Endothelial cell of umbilical vein (primary cell): ENCODE measurements around the gene DCPS. TPM values are rescaled to one million over a fixed set of nuclear protein-coding genes. Genes with fewer than 3 reads are reported as not detected.
A peak's percentile ranks its signal among the peaks of the same experiment; 100 is the strongest.

ENCODE experiments used
- BruUV-seq: library from RNA; stranded (reverse); fragments of 400-500 nt; replicated peaks from 2 replicates; lab custom pipeline; 2021; lab: Mats Ljungman, UMichigan
- CTCF ChIA-PET: fragments of 300-600, 350-600 bp; sonication (Branson Sonifier 250); formaldehyde crosslinking; loops from one replicate; lab custom pipeline; 2021; ENCODE audit warnings: antibody characterized with exemption, inconsistent platforms; lab: Charles Lee
- POLR2A ChIA-PET: fragments of 300-600, 350-600 bp; sonication (Branson Sonifier 250); formaldehyde crosslinking; loops from one replicate; lab custom pipeline; 2021; ENCODE audit warnings: antibody characterized with exemption, inconsistent platforms; lab: Charles Lee
- DNase-seq: peaks from one replicate; pipeline ENCODE4 v3.0.0-alpha.2; 2011; ENCODE audit warnings: low read depth, low spot score
- FAIRE-seq: peaks from 2 replicates; lab custom pipeline; 2011; peaks lifted over from hg19 to GRCh38; lab: Jason Lieb, UNC
- H2AFZ ChIP-seq: 2 replicates; pipeline ENCODE4 v1.6.0; 2012; ENCODE audit warnings: low read depth, low read length, control low read depth, inconsistent platforms
- H3K27ac ChIP-seq: 2 replicates; pipeline ENCODE4 v1.5.1; 2011; ENCODE audit warnings: low read depth, mild to moderate bottlenecking, control low read depth, low read length, moderate library complexity; ENCODE audit not compliant: insufficient read depth
- H3K27me3 ChIP-seq, 2 experiments: 2 replicates each; pipeline versions ENCODE4 v1.6.0 to v1.6.1; 2011; ENCODE audit warnings: low read length in 2 of 2, mixed read lengths in 1 of 2; ENCODE audit not compliant: control insufficient read depth in 2 of 2, insufficient read depth in 2 of 2
- H3K36me3 ChIP-seq, 2 experiments: 2 replicates in 1 of 2; 3 replicates in 1 of 2; pipeline ENCODE4 v1.5.1; 2011; ENCODE audit warnings: low read length in 2 of 2, mild to moderate bottlenecking in 1 of 2, moderate library complexity in 1 of 2; ENCODE audit not compliant: control insufficient read depth in 2 of 2, insufficient read depth in 2 of 2; ENCODE audit errors: extremely low read depth in 1 of 2
- H3K4me1 ChIP-seq: 3 replicates; pipeline ENCODE4 v1.5.1; 2011; ENCODE audit warnings: mild to moderate bottlenecking, low read length; ENCODE audit not compliant: control insufficient read depth, insufficient read depth; ENCODE audit errors: extremely low read depth
- H3K4me2 ChIP-seq: 2 replicates; pipeline ENCODE4 v1.6.1; 2011; ENCODE audit warnings: low read length, control low read depth, mixed read lengths; ENCODE audit not compliant: insufficient read depth
- H3K4me3 ChIP-seq, 3 experiments: fragments of 200-600 bp in 1 of 3; sonication (generic), shearing (Covaris generic) in 1 of 3; replicated peaks in 1 of 3; 2 replicates each; pipeline ENCODE4 v1.5.1; 2011 to 2016; ENCODE audit warnings: control low read depth in 3 of 3, low read length in 3 of 3, mild to moderate bottlenecking in 2 of 3, inconsistent platforms in 1 of 3, low read depth in 1 of 3, moderate library complexity in 1 of 3; ENCODE audit not compliant: insufficient read depth in 1 of 3
- H3K79me2 ChIP-seq: 2 replicates; pipeline ENCODE4 v1.6.0; 2012; ENCODE audit warnings: low read length, inconsistent platforms; ENCODE audit not compliant: control insufficient read depth, insufficient read depth
- H3K9ac ChIP-seq: replicated peaks from 2 replicates; pipeline ENCODE3; 2011; ENCODE audit warnings: low read length, control low read depth; ENCODE audit not compliant: insufficient read depth; ENCODE audit errors: extremely low read depth
- H3K9me1 ChIP-seq: replicated peaks from 3 replicates; pipeline ENCODE4 v1.6.0; 2011; ENCODE audit warnings: mild to moderate bottlenecking, low read length; ENCODE audit not compliant: control insufficient read depth, insufficient read depth; ENCODE audit errors: extremely low read depth
- H3K9me3 ChIP-seq: replicated peaks from 2 replicates; pipeline ENCODE4 v1.5.1; 2012; ENCODE audit warnings: low read length, inconsistent platforms; ENCODE audit not compliant: control insufficient read depth, insufficient read depth
- H4K20me1 ChIP-seq: replicated peaks from 2 replicates; pipeline ENCODE3; 2011; ENCODE audit warnings: mild to moderate bottlenecking, low read length; ENCODE audit not compliant: control insufficient read depth, insufficient read depth; ENCODE audit errors: extremely low read depth
- CTCF ChIP-seq, 2 donors: IDR thresholded peaks; 1 replicate in 1 of 2; 2 replicates in 1 of 2; pipeline ENCODE4 v1.5.1; 2011; ENCODE audit warnings: low read length in 2 of 2, mild to moderate bottlenecking in 2 of 2, moderate library complexity in 2 of 2, control low read depth in 1 of 2, inconsistent platforms in 1 of 2, low read depth in 1 of 2; ENCODE audit not compliant: insufficient read depth in 1 of 2; ENCODE audit errors: extremely low read depth in 1 of 2
- EZH2 ChIP-seq: IDR thresholded peaks from 2 replicates; pipeline ENCODE4 v1.6.1; 2012; ENCODE audit warnings: borderline replicate concordance, low read depth, mild to moderate bottlenecking, moderate library complexity, low read length, inconsistent platforms; ENCODE audit not compliant: severe bottlenecking
- FOS ChIP-seq: IDR thresholded peaks from 2 replicates; pipeline ENCODE4 v1.6.1; 2011; ENCODE audit warnings: mild to moderate bottlenecking, low read length, moderate library complexity, borderline replicate concordance; ENCODE audit not compliant: insufficient read depth
- GATA2 ChIP-seq: IDR thresholded peaks from 2 replicates; pipeline ENCODE4 v1.7.0; 2011; ENCODE audit warnings: low read depth, mild to moderate bottlenecking, moderate library complexity, mixed read lengths, low read length; ENCODE audit not compliant: insufficient read length, insufficient read depth
- JUN ChIP-seq: IDR thresholded peaks from 2 replicates; pipeline ENCODE4 v1.6.1; 2011; ENCODE audit warnings: borderline replicate concordance, low read depth; ENCODE audit not compliant: insufficient read length, insufficient read depth
- MAX ChIP-seq: IDR thresholded peaks from 2 replicates; pipeline ENCODE4 v1.6.1; 2011; ENCODE audit not compliant: insufficient read depth, insufficient read length
- MYC ChIP-seq: IDR thresholded peaks from one replicate; pipeline ENCODE4 v1.6.1; 2011; ENCODE audit warnings: mild to moderate bottlenecking, low read depth, low read length
- POLR2A ChIP-seq: IDR thresholded peaks from 2 replicates; pipeline ENCODE4 v1.6.1; 2012; ENCODE audit warnings: low read depth, mild to moderate bottlenecking, control low read depth, low read length
- POLR2AphosphoS5 ChIP-seq: IDR thresholded peaks from 2 replicates; pipeline ENCODE4 v1.6.1; 2012; ENCODE audit warnings: low read depth, mild to moderate bottlenecking, control low read depth, low read length, moderate library complexity; ENCODE audit not compliant: insufficient read depth
- dilution Hi-C: fragments of 300-500 bp; cut with MboI; formaldehyde crosslinking; loops from one replicate; pipeline ENCODE4 v1.15.0; 2019; ENCODE audit warnings: low sequenced_read_pairs; ENCODE audit not compliant: extremely low pct_ligation_motif_present
- intact Hi-C: fragments of 100-400 bp; cut with micrococcal nuclease; formaldehyde crosslinking; loops from one replicate; pipeline ENCODE4 v1.10.0; 2022
- polyA plus RNA-seq, 4 experiments: library from polyadenylated mRNA; depleted of rRNA in 3 of 4; stranded (reverse) in 3 of 4; unstranded in 1 of 4; fragments of >200 nt; gene quantifications; 2 replicates each; pipeline versions ENCODE4 v1.2.1 to v1.2.3, GENCODE V29; 2011 to 2012; ENCODE audit warnings: missing spikeins in 1 of 4
- total RNA-seq: library from RNA; stranded (reverse); gene quantifications from 2 replicates; pipeline ENCODE4 v1.2.3, GENCODE V29; 2021

Gene DCPS
- total and polyA plus RNA-seq, 2 donors (not counting 3 experiments of a cell fraction or from before 2014, with no cell fraction given), result 19.6 to 36.0 TPM

DNA sequence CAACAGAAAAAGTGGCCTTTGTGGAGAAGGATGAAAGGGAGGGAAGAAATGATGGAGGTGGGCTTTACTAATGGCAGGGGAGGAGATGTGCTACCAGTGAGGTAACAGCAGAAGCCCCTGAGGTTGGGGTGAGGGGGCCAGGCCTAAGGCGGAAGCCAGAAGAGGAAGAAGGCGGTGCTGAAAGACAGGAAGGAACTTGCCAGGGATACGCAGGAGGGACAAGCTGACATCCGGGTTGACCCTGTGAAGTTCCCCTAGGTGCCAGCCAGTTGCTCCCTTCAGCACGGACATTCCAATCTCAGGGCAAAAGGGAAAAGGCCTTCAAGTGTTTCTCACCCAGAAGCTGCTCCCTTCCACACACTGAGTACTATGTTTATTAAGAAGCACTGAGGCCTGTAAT, 23.3 kb upstream of the DCPS start:
- Histone ChIP-seq H3K27me3 (no peaks in the 10 kb centered on the region), H3K36me3 (peaks cover 0 to 8% of the 10 kb centered on the region in 2 experiments), H3K79me2 (no peaks in the 10 kb centered on the region), H3K4me2 (no peak overlapping the region), H3K9ac (no peak overlapping the region), H3K9me3 (no peaks in the 10 kb centered on the region), H2AFZ (peak overlapping the region; percentile 31), H4K20me1 (no peaks in the 10 kb centered on the region), H3K27ac (no peak overlapping the region), H3K9me1 (no peaks in the 10 kb centered on the region), H3K4me1 (peaks cover 13% of the 10 kb centered on the region), H3K4me3 (no peak overlapping the region)
- ChIA-PET POLR2A (no interaction called here), CTCF (no interaction called here)
- dilution Hi-C loops (no loop called here), intact Hi-C loops (no loop called here)
- DNase-seq (no peak), FAIRE-seq (peak; percentile 63)
- no peak for TF ChIP-seq JUN
- no peak for TF ChIP-seq POLR2AphosphoS5
- no peak for TF ChIP-seq MYC
- no peak for TF ChIP-seq GATA2
- no TSS peak for BruUV-seq

- H3K79me2 ChIP-seq, result no peaks in the 10 kb centered on the region
- ChIA-PET POLR2A (no interaction called here), CTCF (no interaction called here)
- H3K36me3 ChIP-seq, result peaks cover 0 to 6% of the 10 kb centered on the region in 2 experiments
- no peaks in the 10 kb centered on the region for H3K9me1 ChIP-seq
- H3K27ac ChIP-seq, result no peak overlapping the region
- no peak overlapping the region for H3K4me2 ChIP-seq
- no peaks in the 10 kb centered on the region for H4K20me1 ChIP-seq
- H3K4me1 ChIP-seq, result peaks cover 13% of the 10 kb centered on the region
- H3K4me3 ChIP-seq, result no peak overlapping the region
- no peaks in the 10 kb centered on the region for H3K27me3 ChIP-seq
- no peak overlapping the region for H3K9ac ChIP-seq
- no peaks in the 10 kb centered on the region for H3K9me3 ChIP-seq
- no peak for DNase-seq
- no peak for TF ChIP-seq FOS
- TF ChIP-seq EZH2, result no peak
- no peak for TF ChIP-seq MAX
- no peak for TF ChIP-seq POLR2A
- TF ChIP-seq CTCF (IDR thresholded peaks at IDR 0.05; ENCODE audit: extremely low read depth in 1 of 2, insufficient read depth in 1 of 2, low read depth in 1 of 2, low read length in 2 of 2), result no peak
- no peak for TF ChIP-seq MYC
- no peak for TF ChIP-seq POLR2AphosphoS5
- TF ChIP-seq GATA2, result no peak
- TF ChIP-seq JUN, result no peak
- dilution Hi-C loops (no loop called here), intact Hi-C loops (no loop called here)
- FAIRE-seq, result no peak
- BruUV-seq, result no TSS peak
- no peak overlapping the region for H2AFZ ChIP-seq
Observed at GRCh38 chr11:126281245-126281644, 22.6 kb upstream of the DCPS start.
